A549 (cell line): ENCODE measurements around the gene BEND5.

ENCODE experiments used
- POLR2A ChIP-seq: IDR thresholded peaks from 2 replicates; pipeline ENCODE4 v1.6.1; 2012; ENCODE audit warnings: mild to moderate bottlenecking, low read length
- TF ChIP-seq, protein P1 (sequence below): fragments of >200 bp; sonication (Bioruptor Twin); formaldehyde crosslinking; IDR thresholded peaks from 3 replicates; pipeline ENCODE4 v1.6.1; 2016
- TF ChIP-seq, protein P2 (sequence below): fragments of >200 bp; sonication (Bioruptor Twin); formaldehyde crosslinking; IDR thresholded peaks from 3 replicates; pipeline ENCODE4 v1.5.1; 2016
- TF ChIP-seq, protein P3 (sequence below): fragments of 450-650 bp; IDR thresholded peaks from 2 replicates; pipeline ENCODE4 v1.6.1; 2014; ENCODE audit warnings: antibody characterized with exemption

DNA sequence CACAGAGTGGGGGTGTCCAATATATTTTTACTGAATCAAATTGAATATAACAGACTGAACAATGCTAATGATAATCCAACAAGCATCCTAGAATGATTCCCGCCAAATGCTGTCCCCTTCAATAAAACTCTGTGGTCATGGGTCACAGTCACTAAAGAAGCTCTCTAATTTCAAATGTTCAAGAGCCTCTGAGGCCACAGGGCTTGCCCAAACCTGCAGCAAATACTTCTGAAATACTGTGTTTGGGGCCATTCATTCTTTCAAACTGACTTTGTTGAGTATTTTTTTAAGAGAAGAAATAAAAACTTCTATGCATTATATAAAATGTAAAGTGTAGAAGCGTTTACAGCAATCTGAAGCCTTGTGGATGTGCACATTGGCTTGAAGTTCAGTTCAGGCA lies 7.6 kb upstream of the BEND5 start:
- TF ChIP-seq, protein P1, sequence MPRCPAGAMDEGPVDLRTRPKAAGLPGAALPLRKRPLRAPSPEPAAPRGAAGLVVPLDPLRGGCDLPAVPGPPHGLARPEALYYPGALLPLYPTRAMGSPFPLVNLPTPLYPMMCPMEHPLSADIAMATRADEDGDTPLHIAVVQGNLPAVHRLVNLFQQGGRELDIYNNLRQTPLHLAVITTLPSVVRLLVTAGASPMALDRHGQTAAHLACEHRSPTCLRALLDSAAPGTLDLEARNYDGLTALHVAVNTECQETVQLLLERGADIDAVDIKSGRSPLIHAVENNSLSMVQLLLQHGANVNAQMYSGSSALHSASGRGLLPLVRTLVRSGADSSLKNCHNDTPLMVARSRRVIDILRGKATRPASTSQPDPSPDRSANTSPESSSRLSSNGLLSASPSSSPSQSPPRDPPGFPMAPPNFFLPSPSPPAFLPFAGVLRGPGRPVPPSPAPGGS, result no peak
- TF ChIP-seq, protein P2, sequence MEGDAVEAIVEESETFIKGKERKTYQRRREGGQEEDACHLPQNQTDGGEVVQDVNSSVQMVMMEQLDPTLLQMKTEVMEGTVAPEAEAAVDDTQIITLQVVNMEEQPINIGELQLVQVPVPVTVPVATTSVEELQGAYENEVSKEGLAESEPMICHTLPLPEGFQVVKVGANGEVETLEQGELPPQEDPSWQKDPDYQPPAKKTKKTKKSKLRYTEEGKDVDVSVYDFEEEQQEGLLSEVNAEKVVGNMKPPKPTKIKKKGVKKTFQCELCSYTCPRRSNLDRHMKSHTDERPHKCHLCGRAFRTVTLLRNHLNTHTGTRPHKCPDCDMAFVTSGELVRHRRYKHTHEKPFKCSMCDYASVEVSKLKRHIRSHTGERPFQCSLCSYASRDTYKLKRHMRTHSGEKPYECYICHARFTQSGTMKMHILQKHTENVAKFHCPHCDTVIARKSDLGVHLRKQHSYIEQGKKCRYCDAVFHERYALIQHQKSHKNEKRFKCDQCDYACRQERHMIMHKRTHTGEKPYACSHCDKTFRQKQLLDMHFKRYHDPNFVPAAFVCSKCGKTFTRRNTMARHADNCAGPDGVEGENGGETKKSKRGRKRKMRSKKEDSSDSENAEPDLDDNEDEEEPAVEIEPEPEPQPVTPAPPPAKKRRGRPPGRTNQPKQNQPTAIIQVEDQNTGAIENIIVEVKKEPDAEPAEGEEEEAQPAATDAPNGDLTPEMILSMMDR, result no peak
- no peak for TF ChIP-seq POLR2A
- TF ChIP-seq, protein P3, sequence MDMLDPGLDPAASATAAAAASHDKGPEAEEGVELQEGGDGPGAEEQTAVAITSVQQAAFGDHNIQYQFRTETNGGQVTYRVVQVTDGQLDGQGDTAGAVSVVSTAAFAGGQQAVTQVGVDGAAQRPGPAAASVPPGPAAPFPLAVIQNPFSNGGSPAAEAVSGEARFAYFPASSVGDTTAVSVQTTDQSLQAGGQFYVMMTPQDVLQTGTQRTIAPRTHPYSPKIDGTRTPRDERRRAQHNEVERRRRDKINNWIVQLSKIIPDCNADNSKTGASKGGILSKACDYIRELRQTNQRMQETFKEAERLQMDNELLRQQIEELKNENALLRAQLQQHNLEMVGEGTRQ, result no peak
